Measurements from ENCODE around the gene P4HA1.
"Not testable (repeated sequence)": the region's sequence is repeated elsewhere in the genome, so short reads cannot be mapped to it uniquely, and the experiment has no call there.

- TF ChIP-seq NCOR1 (IDR thresholded peaks at IDR 0.05); JUNB (CRISPR knock-in tag; conservative IDR thresholded peaks at IDR 0.05); ZNF592 (IDR thresholded peaks at IDR 0.05); SMAD2 (IDR thresholded peaks at IDR 0.05; ENCODE audit: low read depth, low read length); EZH2 (IDR thresholded peaks at IDR 0.05; ENCODE audit: borderline replicate concordance, low read depth, low read length); POLR2AphosphoS5 (IDR thresholded peaks at IDR 0.05; ENCODE audit: control insufficient read depth, insufficient read depth, low read depth, low read length); ZFP1 (CRISPR knock-in tag; IDR thresholded peaks at IDR 0.05); TSC22D4 (tag; IDR thresholded peaks at IDR 0.05); ZNF24 (IDR thresholded peaks at IDR 0.05); SIRT6 (IDR thresholded peaks at IDR 0.05; ENCODE audit: low read depth, low read length); SP2 (IDR thresholded peaks at IDR 0.05; ENCODE audit: extremely low read depth, low read depth, low read length, poor library complexity, severe bottlenecking); MYC (IDR thresholded peaks at IDR 0.05; ENCODE audit: low read depth, low read length); MYC (CRISPR knock-in tag; IDR thresholded peaks at IDR 0.05; ENCODE audit: borderline replicate concordance, low read depth); POLR2A (conservative IDR thresholded peaks at IDR 0.05); CTCF (IDR thresholded peaks at IDR 0.05 in 2 of 3, conservative IDR thresholded peaks at IDR 0.05 in 1 of 3; ENCODE audit: insufficient read depth in 2 of 3, low read depth in 1 of 3, low read length in 3 of 3): not testable (repeated sequence)
These were observed 73.7 kb downstream of the P4HA1 start for GRCh38 chr10:73022961-73023360.
